Left lung (tissue), 10 donors: ENCODE measurements around the gene GPC6. TPM values are rescaled to one million over a fixed set of nuclear protein-coding genes. Genes with fewer than 3 reads are reported as not detected.
A peak's percentile ranks its signal among the peaks of the same experiment; 100 is the strongest.

Experiments
- ATAC-seq: fragments of 200-7000 bp; cut with Tn5 transposase; one replicate; pipeline ENCODE4 v1.9.1; 2020; ENCODE audit warnings: moderate library complexity
- DNase-seq, 4 donors: peaks; one replicate each; pipeline ENCODE4 v3.0.0-alpha.2; 2013 to 2020
- H3K27ac ChIP-seq, 2 donors: fragments of 200-600 bp; sonication (generic) in 1 of 2; one replicate each; pipeline versions ENCODE4 v1.5.0 to v1.8.0; 2020 to 2021
- H3K27me3 ChIP-seq, 2 donors: fragments of 200-600 bp; sonication (generic) in 1 of 2; one replicate each; pipeline versions ENCODE4 v1.5.0 to v1.8.0; 2020 to 2021
- H3K36me3 ChIP-seq, 2 donors: fragments of 200-600 bp; sonication (generic) in 1 of 2; one replicate each; pipeline versions ENCODE4 v1.5.0 to v1.8.0; 2020 to 2021
- H3K4me1 ChIP-seq, 2 donors: fragments of 200-600 bp; one replicate each; pipeline ENCODE4 v1.8.0; 2021
- H3K4me3 ChIP-seq, 2 donors: fragments of 200-600 bp; sonication (generic) in 1 of 2; one replicate each; pipeline versions ENCODE4 v1.5.0 to v1.8.0; 2020 to 2021; ENCODE audit warnings: mild to moderate bottlenecking in 1 of 2
- H3K9me3 ChIP-seq, 2 donors: fragments of 200-600 bp; sonication (generic) in 1 of 2; one replicate each; pipeline versions ENCODE4 v1.5.0 to v1.8.0; 2020 to 2021
- intact Hi-C, 2 donors: fragments of 100-400 bp; cut with DNase I; formaldehyde crosslinking; loops; one replicate each; pipeline versions ENCODE4 v1.11.2 to v1.14.2; 2022
- polyA plus RNA-seq, 6 donors: library from polyadenylated mRNA; unstranded; fragments of 120-200 nt; gene quantifications; one replicate each; pipeline ENCODE4 v1.2.1, GENCODE V29; 2013; ENCODE audit not compliant: insufficient read length in 6 of 6
- total RNA-seq, 2 donors: library from RNA; stranded (reverse); fragmentation: NEBNext Ultra II Directional; extraction: Animal tissue kit (Norgen Biotek cat#: 25700); gene quantifications; one replicate each; pipeline ENCODE4 v1.2.1, GENCODE V29; 2021
- TF ChIP-seq, protein P1 (sequence below), 2 donors: fragments of 200-600 bp; sonication (generic) in 1 of 2; IDR thresholded peaks; one replicate each; pipeline versions ENCODE4 v1.5.0 to v1.8.0; 2021; ENCODE audit warnings: antibody characterized with exemption in 2 of 2
- donor health status: DM: no; HTN: yes; CAD: no.
- donor health status: DM: no; HTN: no; CAD: no.

GPC6 gene
- total and polyA plus RNA-seq, 8 donors = 9.6 to 25.8 (median 21.1) TPM

DNA sequence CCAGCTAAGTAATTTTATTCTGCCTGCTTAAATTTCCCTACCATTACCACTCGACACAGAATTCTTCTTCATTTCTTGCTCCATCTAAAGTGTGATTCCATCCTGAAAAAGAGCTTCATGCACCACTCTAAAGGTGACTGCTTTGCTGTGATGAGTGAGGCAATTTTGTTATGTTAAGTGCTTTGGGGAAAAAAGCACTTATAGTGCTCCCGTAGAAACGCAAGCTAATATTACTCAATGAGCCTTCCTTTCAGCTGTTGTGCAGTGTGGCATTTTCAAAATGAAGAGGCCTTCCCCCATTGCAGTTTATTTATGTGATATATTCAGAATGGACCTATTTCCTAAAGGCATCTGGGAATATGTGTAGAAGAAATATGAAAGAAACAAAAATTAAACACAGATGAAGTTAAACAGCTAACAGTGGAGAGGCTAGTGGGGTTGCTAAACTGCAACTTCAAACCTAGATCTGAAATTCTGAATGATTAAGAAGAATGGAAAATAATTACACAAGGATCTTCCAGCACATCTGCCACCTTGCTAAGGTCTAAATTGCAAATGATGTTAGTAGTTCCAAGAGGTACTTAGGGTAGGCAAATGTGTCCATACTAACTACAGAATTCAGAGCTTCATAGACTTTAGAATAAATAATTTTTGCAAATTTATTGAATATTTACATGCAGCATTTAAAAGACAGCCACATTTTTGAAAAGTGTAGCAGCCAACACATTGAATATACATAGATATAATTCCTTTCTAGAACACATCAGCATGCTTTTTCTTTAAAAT, 1041.2 kb downstream of the GPC6 start:
- intact Hi-C loops = no loop called here
- DNase-seq (no peak), ATAC-seq (peak; percentile 35)
- no peaks in the 10 kb centered on the region for H3K9me3 ChIP-seq
- H3K36me3 ChIP-seq = no peaks in the 10 kb centered on the region
- no peak overlapping the region for H3K4me3 ChIP-seq
- TF ChIP-seq, protein P1, sequence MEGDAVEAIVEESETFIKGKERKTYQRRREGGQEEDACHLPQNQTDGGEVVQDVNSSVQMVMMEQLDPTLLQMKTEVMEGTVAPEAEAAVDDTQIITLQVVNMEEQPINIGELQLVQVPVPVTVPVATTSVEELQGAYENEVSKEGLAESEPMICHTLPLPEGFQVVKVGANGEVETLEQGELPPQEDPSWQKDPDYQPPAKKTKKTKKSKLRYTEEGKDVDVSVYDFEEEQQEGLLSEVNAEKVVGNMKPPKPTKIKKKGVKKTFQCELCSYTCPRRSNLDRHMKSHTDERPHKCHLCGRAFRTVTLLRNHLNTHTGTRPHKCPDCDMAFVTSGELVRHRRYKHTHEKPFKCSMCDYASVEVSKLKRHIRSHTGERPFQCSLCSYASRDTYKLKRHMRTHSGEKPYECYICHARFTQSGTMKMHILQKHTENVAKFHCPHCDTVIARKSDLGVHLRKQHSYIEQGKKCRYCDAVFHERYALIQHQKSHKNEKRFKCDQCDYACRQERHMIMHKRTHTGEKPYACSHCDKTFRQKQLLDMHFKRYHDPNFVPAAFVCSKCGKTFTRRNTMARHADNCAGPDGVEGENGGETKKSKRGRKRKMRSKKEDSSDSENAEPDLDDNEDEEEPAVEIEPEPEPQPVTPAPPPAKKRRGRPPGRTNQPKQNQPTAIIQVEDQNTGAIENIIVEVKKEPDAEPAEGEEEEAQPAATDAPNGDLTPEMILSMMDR (IDR thresholded peaks at IDR 0.05) = no peak
- no peak overlapping the region for H3K27ac ChIP-seq
- no peaks in the 10 kb centered on the region for H3K4me1 ChIP-seq
- no peaks in the 10 kb centered on the region for H3K27me3 ChIP-seq

DNA sequence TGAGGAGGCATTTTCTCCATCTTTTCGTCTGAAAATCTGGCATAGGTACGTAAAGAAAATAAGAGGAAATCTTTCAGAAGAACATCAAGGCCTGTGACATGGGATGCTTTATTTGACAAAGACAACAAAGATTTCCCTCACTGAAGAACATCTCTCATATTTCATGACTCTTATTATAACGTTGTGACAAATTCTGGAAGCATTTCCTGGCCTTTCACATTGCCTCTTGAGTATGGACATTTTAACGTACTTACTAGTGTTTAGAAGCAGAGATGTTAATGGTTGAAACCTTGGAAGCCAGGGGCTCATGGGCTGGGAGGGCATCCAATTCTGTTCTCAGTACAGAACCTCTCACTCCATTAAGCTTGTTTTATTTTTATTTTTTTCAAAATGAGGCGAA, 1042.1 kb downstream of the GPC6 start:
- Histone ChIP-seq H3K4me1 (no peaks in the 10 kb centered on the region), H3K4me3 (no peak overlapping the region), H3K27ac (no peak overlapping the region), H3K27me3 (no peaks in the 10 kb centered on the region), H3K36me3 (no peaks in the 10 kb centered on the region), H3K9me3 (no peaks in the 10 kb centered on the region)
- TF ChIP-seq, protein P1 (IDR thresholded peaks at IDR 0.05) = no peak
- no peak for ATAC-seq
- no peak for DNase-seq
- intact Hi-C loops = no loop called here

DNA sequence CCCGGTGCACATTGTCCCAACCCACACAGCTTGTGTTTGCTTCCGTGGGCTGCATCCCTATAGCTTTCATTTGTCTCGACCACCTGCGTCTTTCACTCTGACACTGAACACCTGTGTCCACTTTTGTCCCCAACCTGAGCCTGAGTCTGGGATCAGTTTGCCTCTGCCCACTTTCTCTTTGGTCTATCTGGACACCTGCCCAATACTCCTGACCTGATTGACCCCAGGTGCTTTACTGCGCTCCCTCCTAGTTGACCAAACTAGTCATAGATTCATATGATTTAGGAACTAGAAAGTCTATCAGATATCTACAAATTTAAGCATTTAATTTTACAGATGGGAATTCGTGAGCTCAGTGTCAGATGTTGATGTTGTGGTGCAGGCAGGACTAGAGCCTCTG, 1043.0 kb downstream of the GPC6 start:
- DNase-seq (no peak), ATAC-seq (no peak)
- no peak overlapping the region for H3K27ac ChIP-seq
- H3K27me3 ChIP-seq = no peaks in the 10 kb centered on the region
- H3K9me3 ChIP-seq = no peaks in the 10 kb centered on the region
- TF ChIP-seq, protein P1 (IDR thresholded peaks at IDR 0.05) = no peak
- no peaks in the 10 kb centered on the region for H3K4me1 ChIP-seq
- intact Hi-C loops = no loop called here
- H3K36me3 ChIP-seq = no peaks in the 10 kb centered on the region
- no peak overlapping the region for H3K4me3 ChIP-seq

DNA sequence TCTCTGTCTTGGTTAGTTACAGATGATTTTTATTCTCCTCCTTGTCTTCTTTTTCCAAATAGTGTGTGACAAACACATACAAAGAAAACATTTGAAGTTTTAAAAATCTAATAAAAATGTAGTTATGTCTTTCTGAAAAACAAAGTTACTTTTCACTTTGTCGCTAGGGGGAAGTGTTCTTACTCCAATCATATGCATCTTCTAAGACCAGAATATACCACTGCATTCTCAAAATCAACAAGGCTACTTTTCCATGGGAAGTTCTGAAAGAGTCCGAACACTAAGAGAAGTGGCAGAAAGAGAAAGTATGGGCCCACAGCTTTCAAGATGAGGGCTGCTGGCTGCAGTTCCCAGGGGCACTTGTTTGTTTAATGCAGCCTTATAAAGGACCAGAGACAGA, 1043.9 kb downstream of the GPC6 start:
- TF ChIP-seq, protein P1 (IDR thresholded peaks at IDR 0.05) = no peak
- H3K4me3 ChIP-seq = no peak overlapping the region
- intact Hi-C loops = no loop called here
- ATAC-seq (no peak), DNase-seq (no peak)
- H3K9me3 ChIP-seq = no peaks in the 10 kb centered on the region
- H3K36me3 ChIP-seq = no peaks in the 10 kb centered on the region
- H3K27ac ChIP-seq = no peak overlapping the region
- no peaks in the 10 kb centered on the region for H3K27me3 ChIP-seq
- H3K4me1 ChIP-seq = no peaks in the 10 kb centered on the region

DNA sequence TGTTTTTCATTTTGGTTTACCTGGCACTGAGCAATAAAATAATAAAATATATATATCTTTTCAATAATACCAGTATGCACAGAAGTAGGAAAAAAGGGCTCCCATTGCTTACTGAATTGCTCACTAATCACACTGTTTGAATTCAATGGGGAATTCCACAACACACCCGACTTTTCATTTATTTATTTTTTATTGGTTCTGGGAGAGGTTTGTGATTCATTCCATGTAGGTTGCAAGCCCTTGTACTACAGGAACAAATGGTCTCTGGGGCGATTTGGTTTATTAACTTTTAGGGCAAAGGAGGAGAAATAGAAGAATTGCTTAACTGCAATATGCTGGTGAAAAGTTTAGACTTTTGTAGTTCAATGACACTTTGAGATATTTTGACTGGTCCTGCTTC, 1045.4 kb downstream of the GPC6 start:
- ATAC-seq = no peak
- Histone ChIP-seq H3K4me3 (no peak overlapping the region), H3K4me1 (no peaks in the 10 kb centered on the region), H3K27ac (no peak overlapping the region), H3K36me3 (no peaks in the 10 kb centered on the region), H3K27me3 (no peaks in the 10 kb centered on the region), H3K9me3 (peaks cover 0 to 3% of the 10 kb centered on the region in 2 donors)
- DNase-seq = no peak
- intact Hi-C loops = no loop called here
- TF ChIP-seq, protein P1 (IDR thresholded peaks at IDR 0.05) = no peak
